Vagina (tissue), 2 donors: Measurements from ENCODE around the gene DXO. TPM values are rescaled to one million over a fixed set of nuclear protein-coding genes. Genes with fewer than 3 reads are reported as not detected.
"Not testable (repeated sequence)": the region's sequence is repeated elsewhere in the genome, so short reads cannot be mapped to it uniquely, and the experiment has no call there.

Experiments used
- DNase-seq, 2 donors: peaks; one replicate each; pipeline ENCODE4 v3.0.0-alpha.2; 2017; ENCODE audit errors: extremely low spot score in 2 of 2
- H3K27ac ChIP-seq: fragments of 200-600 bp; sonication (generic); one replicate; pipeline ENCODE4 v1.5.1; 2019
- H3K27me3 ChIP-seq: fragments of 200-600 bp; sonication (generic); one replicate; pipeline ENCODE4 v1.5.1; 2019
- H3K36me3 ChIP-seq, 2 donors: fragments of 200-600 bp; sonication (generic); one replicate each; pipeline ENCODE4 v1.5.1; 2017 to 2019
- H3K4me1 ChIP-seq: fragments of 200-600 bp; sonication (generic); one replicate; pipeline ENCODE4 v1.5.1; 2019
- H3K4me3 ChIP-seq, 2 donors: fragments of 200-600 bp; sonication (generic); 1 replicate in 1 of 2; 2 replicates in 1 of 2; pipeline ENCODE4 v1.5.1; 2016 to 2019
- H3K9me3 ChIP-seq: fragments of 200-600 bp; sonication (generic); one replicate; pipeline ENCODE4 v1.5.1; 2019
- POLR2A ChIP-seq, 2 donors: fragments of 450-650 bp; IDR thresholded peaks; one replicate each; pipeline ENCODE4 v1.6.1; 2017; ENCODE audit warnings: antibody characterized with exemption in 2 of 2, mild to moderate bottlenecking in 2 of 2, moderate library complexity in 2 of 2
- POLR2AphosphoS5 ChIP-seq, 2 donors: sonication (generic); formaldehyde crosslinking; IDR thresholded peaks; one replicate each; pipeline ENCODE4 v1.9.0; 2017; ENCODE audit warnings: antibody characterized with exemption in 2 of 2, mild to moderate bottlenecking in 2 of 2, low read depth in 1 of 2; ENCODE audit not compliant: insufficient read depth in 1 of 2
- intact Hi-C: fragments of 100-400 bp; cut with DNase I; formaldehyde crosslinking; loops from one replicate; pipeline ENCODE4 v1.15.1; 2023
- total RNA-seq: library from RNA; depleted of rRNA; stranded (reverse); fragments of >200 nt; gene quantifications from one replicate; pipeline ENCODE4 v1.2.3, GENCODE V29; 2016
- TF ChIP-seq, protein P1 (sequence below), 3 experiments: fragments of 450-650 bp in 2 of 3; fragments of 200-600 bp in 1 of 3; sonication (generic) in 1 of 3; IDR thresholded peaks; one replicate each; pipeline ENCODE4 v1.5.1; 2017 to 2019; ENCODE audit warnings: antibody characterized with exemption in 3 of 3, mild to moderate bottlenecking in 2 of 3, moderate library complexity in 2 of 3

Gene DXO
- total RNA-seq: 15.5 TPM

DNA sequence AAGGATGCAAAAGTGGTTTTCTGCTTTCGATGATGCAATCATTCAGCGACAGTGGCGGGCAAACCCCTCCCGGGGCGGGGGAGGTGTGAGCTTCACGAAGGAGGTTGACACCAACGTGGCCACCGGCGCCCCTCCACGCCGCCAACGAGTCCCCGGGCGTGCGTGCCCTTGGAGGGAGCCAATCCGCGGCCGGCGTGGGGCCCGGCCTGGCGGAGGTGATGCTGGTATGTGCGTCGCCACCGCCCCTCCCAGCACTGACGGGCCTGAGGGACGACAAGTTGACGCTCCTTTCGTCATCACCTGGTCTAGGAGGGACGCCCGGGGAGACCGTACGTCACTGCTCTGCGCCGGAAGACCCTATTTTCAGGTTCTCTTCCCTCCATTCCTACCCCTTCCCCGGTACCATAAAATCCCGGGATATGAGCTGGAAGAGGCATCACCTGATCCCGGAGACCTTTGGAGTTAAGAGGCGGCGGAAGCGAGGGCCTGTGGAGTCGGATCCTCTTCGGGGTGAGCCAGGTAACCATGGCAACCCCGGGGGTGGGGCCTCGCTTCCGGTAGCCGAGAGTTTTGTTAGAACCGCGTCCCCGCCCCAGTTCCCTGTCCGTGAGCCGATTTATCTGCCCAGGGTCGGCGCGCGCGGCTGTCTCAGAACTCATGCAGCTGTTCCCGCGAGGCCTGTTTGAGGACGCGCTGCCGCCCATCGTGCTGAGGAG, at the start of gene DXO:
Gene DXO (minus strand): TSS at position 146 of the 716 bp plus-strand sequence. CDS start 463 bp downstream, outside the sequence.
- DNase-seq: peak in 1 of 2 donors; percentile 99
- Histone ChIP-seq H3K4me3 (peak within 1 kb of the TSS; percentile 74 to 76), H3K4me1 (peaks cover 42% of the 10 kb centered on the region), H3K9me3 (no peaks in the 10 kb centered on the region), H3K36me3 (peaks cover 0 to 29% of the 10 kb centered on the region in 2 donors), H3K27me3 (no peaks in the 10 kb centered on the region), H3K27ac (peak within 1 kb of the TSS; percentile 95)
- intact Hi-C loops: loop anchor here (10.0 kb wide), 1 partner anchor 1003 kb away; no protein-coding TSS in a partner anchor
- TF ChIP-seq, protein P1, sequence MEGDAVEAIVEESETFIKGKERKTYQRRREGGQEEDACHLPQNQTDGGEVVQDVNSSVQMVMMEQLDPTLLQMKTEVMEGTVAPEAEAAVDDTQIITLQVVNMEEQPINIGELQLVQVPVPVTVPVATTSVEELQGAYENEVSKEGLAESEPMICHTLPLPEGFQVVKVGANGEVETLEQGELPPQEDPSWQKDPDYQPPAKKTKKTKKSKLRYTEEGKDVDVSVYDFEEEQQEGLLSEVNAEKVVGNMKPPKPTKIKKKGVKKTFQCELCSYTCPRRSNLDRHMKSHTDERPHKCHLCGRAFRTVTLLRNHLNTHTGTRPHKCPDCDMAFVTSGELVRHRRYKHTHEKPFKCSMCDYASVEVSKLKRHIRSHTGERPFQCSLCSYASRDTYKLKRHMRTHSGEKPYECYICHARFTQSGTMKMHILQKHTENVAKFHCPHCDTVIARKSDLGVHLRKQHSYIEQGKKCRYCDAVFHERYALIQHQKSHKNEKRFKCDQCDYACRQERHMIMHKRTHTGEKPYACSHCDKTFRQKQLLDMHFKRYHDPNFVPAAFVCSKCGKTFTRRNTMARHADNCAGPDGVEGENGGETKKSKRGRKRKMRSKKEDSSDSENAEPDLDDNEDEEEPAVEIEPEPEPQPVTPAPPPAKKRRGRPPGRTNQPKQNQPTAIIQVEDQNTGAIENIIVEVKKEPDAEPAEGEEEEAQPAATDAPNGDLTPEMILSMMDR (IDR thresholded peaks at IDR 0.05): no peak
- peak; percentile 92 to 96 for TF ChIP-seq POLR2AphosphoS5 (IDR thresholded peaks at IDR 0.05; ENCODE audit: insufficient read depth in 1 of 2, low read depth in 1 of 2)
- TF ChIP-seq POLR2A (IDR thresholded peaks at IDR 0.05): peak in 1 of 2 donors; percentile 41

DNA sequence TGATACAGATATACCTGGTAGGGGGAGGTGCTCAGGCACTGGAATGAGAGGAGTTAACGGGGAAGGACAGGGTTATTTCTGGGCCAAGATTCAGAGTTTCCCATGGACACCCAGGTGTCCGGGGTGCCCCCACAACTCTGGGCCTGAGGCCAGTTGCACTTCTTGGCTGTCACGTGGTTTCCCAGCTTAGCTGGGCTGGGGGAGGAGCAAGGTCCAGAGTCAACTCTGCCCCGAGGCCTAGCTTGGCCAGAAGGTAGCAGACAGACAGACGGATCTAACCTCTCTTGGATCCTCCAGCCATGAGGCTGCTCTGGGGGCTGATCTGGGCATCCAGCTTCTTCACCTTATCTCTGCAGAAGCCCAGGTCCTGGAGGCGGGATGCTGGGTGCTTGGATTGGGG, 42.6 kb upstream of the DXO start, which contains the start of gene C4B:
Gene C4B (plus strand): TSS at position 249 of the 400 bp plus-strand sequence. CDS start 51 bp downstream, at position 300.
- H3K9me3 ChIP-seq, DNase-seq, H3K27me3 ChIP-seq, H3K36me3 ChIP-seq, H3K4me3 ChIP-seq, H3K4me1 ChIP-seq, H3K27ac ChIP-seq, intact Hi-C loops: not testable (repeated sequence)

GRCh38 chr6:32013738-32014137, 41.8 kb upstream of the DXO start:
- H3K9me3 ChIP-seq, DNase-seq, intact Hi-C loops, H3K36me3 ChIP-seq, H3K27me3 ChIP-seq, H3K4me1 ChIP-seq, H3K27ac ChIP-seq, H3K4me3 ChIP-seq: not testable (repeated sequence)

- DNase-seq, H3K4me1 ChIP-seq, H3K4me3 ChIP-seq, H3K27me3 ChIP-seq, H3K27ac ChIP-seq, intact Hi-C loops, H3K9me3 ChIP-seq, H3K36me3 ChIP-seq: not testable (repeated sequence)
Observed at GRCh38 chr6:32012941-32013617, 41.1 kb upstream of the DXO start.

DNA sequence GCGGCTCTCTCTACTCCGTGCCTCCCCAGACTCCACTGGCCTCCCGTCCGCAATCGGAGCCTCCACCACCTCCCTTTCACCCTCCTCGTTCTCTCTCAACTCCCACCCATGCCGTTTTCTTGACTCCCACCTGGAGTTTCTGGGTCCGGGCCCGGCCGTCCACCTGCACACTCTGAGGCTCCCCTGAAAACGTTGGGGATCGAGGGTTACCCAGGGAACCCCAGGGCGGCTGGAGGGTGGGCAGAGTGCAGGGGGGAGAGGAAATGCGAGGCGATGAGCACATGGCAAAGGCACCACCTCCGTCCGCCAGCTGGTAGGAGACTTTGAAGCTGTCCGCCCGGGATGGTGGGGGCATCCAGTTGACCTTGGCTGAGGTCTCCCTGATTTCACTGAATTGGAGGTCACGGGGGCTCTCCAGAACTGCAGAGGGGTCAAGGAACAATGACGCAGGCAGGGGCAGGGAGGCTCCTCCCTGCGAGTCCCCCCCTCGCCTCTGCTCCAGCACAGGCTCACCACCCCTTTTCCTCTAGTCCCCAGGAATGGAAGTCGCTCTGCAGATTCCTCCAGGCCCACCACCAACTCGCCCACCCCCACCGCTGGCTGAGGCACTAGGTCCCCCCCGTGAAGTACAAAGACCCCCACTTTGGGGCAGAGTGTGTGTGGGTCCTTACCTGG, 39.1 kb upstream of the DXO start:
- H3K27me3 ChIP-seq, H3K4me3 ChIP-seq, H3K36me3 ChIP-seq, H3K27ac ChIP-seq, DNase-seq, H3K4me1 ChIP-seq, intact Hi-C loops, H3K9me3 ChIP-seq: not testable (repeated sequence)

GRCh38 chr6:32009537-32009936, 37.6 kb upstream of the DXO start:
- H3K4me1 ChIP-seq, DNase-seq, intact Hi-C loops, H3K36me3 ChIP-seq, H3K27ac ChIP-seq, H3K27me3 ChIP-seq, H3K4me3 ChIP-seq, H3K9me3 ChIP-seq: not testable (repeated sequence)

GRCh38 chr6:32008616-32009015, 36.7 kb upstream of the DXO start:
- H3K27me3 ChIP-seq, H3K4me3 ChIP-seq, H3K4me1 ChIP-seq, H3K9me3 ChIP-seq, intact Hi-C loops, DNase-seq, H3K27ac ChIP-seq, H3K36me3 ChIP-seq: not testable (repeated sequence)

- H3K27ac ChIP-seq, H3K27me3 ChIP-seq, H3K4me1 ChIP-seq, H3K36me3 ChIP-seq, DNase-seq, H3K4me3 ChIP-seq, intact Hi-C loops, H3K9me3 ChIP-seq: not testable (repeated sequence)
Observed at GRCh38 chr6:32008037-32008436, 36.1 kb upstream of the DXO start.

- H3K27me3 ChIP-seq, H3K36me3 ChIP-seq, H3K27ac ChIP-seq, H3K4me1 ChIP-seq, DNase-seq, intact Hi-C loops, H3K9me3 ChIP-seq, H3K4me3 ChIP-seq: not testable (repeated sequence)
Observed at GRCh38 chr6:32007086-32007485, 35.1 kb upstream of the DXO start.

DNA sequence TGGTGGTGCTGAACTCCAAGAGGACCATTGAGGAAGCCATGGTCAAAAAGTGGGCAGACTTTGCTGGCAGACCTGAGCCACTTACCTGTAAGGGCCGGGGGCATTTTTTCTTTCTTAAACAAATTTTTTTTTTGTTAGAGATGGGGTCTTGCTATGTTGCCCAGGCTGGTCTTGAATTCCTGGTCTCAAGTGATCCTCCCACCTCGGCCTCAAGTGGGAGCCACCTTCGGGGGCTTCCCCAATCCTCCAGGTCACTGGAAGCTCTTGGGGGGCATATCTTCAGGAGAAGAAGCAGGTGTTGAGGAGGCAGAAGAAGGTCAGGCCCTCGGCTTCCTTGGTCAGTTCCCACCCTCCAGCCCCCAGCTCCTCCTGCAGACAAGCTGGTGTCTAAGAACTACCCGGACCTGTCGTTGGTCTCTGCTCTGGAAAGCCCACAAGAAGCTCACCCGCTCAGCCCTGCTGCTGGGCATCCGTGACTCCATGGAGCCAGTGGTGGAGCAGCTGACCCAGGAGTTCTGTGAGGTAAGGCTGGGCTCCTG, 34.1 kb upstream of the DXO start:
- H3K27ac ChIP-seq, H3K4me1 ChIP-seq, intact Hi-C loops, H3K36me3 ChIP-seq, H3K27me3 ChIP-seq, H3K4me3 ChIP-seq, H3K9me3 ChIP-seq, DNase-seq: not testable (repeated sequence)

DNA sequence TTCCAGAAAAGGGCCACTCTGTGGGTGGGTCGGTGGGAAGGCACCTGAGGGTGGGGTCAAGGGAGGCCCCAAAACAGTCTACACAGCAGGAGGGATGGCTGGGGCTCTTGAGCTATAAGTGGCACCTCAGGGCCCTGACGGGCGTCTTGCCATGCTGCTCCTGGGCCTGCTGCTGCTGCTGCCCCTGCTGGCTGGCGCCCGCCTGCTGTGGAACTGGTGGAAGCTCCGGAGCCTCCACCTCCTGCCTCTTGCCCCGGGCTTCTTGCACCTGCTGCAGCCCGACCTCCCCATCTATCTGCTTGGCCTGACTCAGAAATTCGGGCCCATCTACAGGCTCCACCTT, 33.6 kb upstream of the DXO start:
- H3K27me3 ChIP-seq, intact Hi-C loops, H3K27ac ChIP-seq, H3K36me3 ChIP-seq, H3K9me3 ChIP-seq, H3K4me1 ChIP-seq, H3K4me3 ChIP-seq, DNase-seq: not testable (repeated sequence)
